ENCODE results near the gene ATP2B2.

DNA sequence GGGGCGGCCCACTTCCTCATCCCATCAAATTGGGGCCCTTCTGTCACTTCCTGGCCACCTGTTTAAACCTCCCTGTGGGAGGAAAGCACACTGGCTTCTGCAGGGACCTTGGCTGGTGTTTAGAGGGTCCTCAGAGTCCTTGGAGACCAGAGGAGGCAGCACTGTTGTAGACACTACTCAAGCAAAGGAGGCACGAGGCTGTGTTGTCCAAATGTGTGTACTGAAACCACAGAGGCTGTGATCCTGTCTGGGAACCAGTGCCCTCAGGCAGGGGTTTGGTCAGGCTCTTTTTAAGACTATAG lies 172.1 kb downstream of the ATP2B2 start:
- TF ChIP-seq, protein P1, sequence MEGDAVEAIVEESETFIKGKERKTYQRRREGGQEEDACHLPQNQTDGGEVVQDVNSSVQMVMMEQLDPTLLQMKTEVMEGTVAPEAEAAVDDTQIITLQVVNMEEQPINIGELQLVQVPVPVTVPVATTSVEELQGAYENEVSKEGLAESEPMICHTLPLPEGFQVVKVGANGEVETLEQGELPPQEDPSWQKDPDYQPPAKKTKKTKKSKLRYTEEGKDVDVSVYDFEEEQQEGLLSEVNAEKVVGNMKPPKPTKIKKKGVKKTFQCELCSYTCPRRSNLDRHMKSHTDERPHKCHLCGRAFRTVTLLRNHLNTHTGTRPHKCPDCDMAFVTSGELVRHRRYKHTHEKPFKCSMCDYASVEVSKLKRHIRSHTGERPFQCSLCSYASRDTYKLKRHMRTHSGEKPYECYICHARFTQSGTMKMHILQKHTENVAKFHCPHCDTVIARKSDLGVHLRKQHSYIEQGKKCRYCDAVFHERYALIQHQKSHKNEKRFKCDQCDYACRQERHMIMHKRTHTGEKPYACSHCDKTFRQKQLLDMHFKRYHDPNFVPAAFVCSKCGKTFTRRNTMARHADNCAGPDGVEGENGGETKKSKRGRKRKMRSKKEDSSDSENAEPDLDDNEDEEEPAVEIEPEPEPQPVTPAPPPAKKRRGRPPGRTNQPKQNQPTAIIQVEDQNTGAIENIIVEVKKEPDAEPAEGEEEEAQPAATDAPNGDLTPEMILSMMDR (IDR thresholded peaks at IDR 0.05), result no peak
- TF ChIP-seq POLR2A (IDR thresholded peaks at IDR 0.05), result no peak

Data from right lobe of liver (tissue), 4 donors.